MCF 10A (cell line): ENCODE measurements around the gene BACH2. TPM values are rescaled to one million over a fixed set of nuclear protein-coding genes. Genes with fewer than 3 reads are reported as not detected.

Experiments
- BruUV-seq: library from RNA; stranded (reverse); fragments of 400-500 nt; replicated peaks from 2 replicates; lab custom pipeline; 2021; lab: Mats Ljungman, UMichigan
- CTCF ChIA-PET: fragments of 300-600 bp; sonication (Branson Sonifier 250); formaldehyde crosslinking; extraction: SDS; loops from one replicate; lab custom pipeline; 2021; ENCODE audit warnings: antibody characterized with exemption, inconsistent platforms; lab: Yijun Ruan, JAX
- POLR2A ChIA-PET: fragments of 300-600, 350-650 bp; sonication (Branson Sonifier 250); formaldehyde crosslinking; extraction: SDS; loops from one replicate; lab custom pipeline; 2020; ENCODE audit warnings: antibody characterized with exemption, inconsistent platforms; lab: Yijun Ruan, JAX
- DNase-seq: peaks from one replicate; pipeline ENCODE4 v3.0.0-alpha.2; 2018; ENCODE audit not compliant: unreplicated experiment
- H3K27ac Mint-ChIP-seq: one replicate; pipeline ENCODE4 v1.8.0; 2022; ENCODE audit warnings: mild to moderate bottlenecking, low read depth, mixed read lengths; ENCODE audit not compliant: unreplicated experiment
- H3K27me3 Mint-ChIP-seq: one replicate; pipeline ENCODE4 v1.8.0; 2022; ENCODE audit warnings: mixed read lengths; ENCODE audit not compliant: insufficient read depth, unreplicated experiment
- H3K36me3 Mint-ChIP-seq: one replicate; pipeline ENCODE4 v1.8.0; 2022; ENCODE audit warnings: mild to moderate bottlenecking, moderate library complexity, mixed read lengths; ENCODE audit not compliant: insufficient read depth, unreplicated experiment
- H3K4me1 Mint-ChIP-seq: one replicate; pipeline ENCODE4 v1.8.0; 2022; ENCODE audit warnings: mixed read lengths; ENCODE audit not compliant: insufficient read depth, unreplicated experiment
- H3K4me3 Mint-ChIP-seq: one replicate; pipeline ENCODE4 v1.8.0; 2022; ENCODE audit warnings: mild to moderate bottlenecking, moderate library complexity, mixed read lengths; ENCODE audit not compliant: unreplicated experiment
- H3K9me3 Mint-ChIP-seq: one replicate; pipeline ENCODE4 v1.8.0; 2022; ENCODE audit warnings: mixed read lengths; ENCODE audit not compliant: unreplicated experiment
- intact Hi-C: fragments of 100-400 bp; cut with micrococcal nuclease; formaldehyde crosslinking; loops from 2 replicates; pipeline ENCODE4 v1.14.1; 2022
- total RNA-seq: library from RNA; stranded (reverse); gene quantifications from 2 replicates; pipeline ENCODE4 v1.2.3, GENCODE V29; 2022
- TF ChIP-seq, protein P1 (sequence below): fragments of 200-600 bp; IDR thresholded peaks from one replicate; pipeline ENCODE4 v1.8.0; 2022; ENCODE audit warnings: antibody characterized with exemption, mild to moderate bottlenecking; ENCODE audit not compliant: unreplicated experiment

Gene BACH2
- total RNA-seq, 1 experiment from 2014 or later, result 9.9 TPM

DNA sequence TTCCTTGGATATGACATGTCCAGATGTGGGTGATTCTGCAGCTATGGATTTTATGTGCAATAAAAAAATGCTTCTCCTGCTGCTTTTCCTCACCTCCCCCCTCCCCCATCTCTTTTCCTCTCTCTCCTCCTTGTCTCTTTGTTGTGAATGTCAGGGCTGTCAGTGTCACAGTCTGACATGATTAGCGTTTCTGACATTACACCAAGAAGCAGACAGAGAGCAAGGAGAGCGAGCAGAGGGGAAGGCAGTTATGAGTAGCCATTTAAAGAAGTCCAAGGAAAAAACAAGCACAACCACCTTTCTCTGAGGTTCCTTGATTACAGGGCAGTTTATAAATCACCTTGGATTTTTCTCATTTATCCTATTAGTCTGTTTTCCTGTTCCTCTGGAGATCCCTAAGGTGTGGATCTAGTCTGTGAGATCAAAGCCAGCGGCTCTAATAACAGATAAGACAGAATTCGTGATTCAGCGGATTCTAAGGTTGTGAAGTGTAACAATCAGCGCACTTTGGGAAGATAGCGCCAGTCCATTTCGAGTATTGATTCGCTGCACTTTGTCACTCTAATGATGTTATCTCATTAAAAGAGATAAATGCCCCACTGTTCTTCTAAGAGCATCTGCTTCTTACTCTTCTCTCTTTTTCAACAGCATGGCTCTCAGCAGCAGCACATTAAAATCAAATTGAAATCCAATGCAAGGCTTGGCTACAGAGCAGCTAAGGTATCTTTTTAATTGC is 101.4 kb downstream of the BACH2 start:
- POLR2A ChIA-PET, result interaction anchor here (1.6 to 1.8 kb wide), 2 partner anchors 9 to 23 kb away, joined by 6 to 12 read pairs; no protein-coding TSS in a partner anchor
- BruUV-seq, result no TSS peak
- CTCF ChIA-PET, result no interaction called here
- Mint-ChIP-seq H3K4me1 (peaks cover 15% of the 10 kb centered on the region), H3K27me3 (no peaks in the 10 kb centered on the region), H3K4me3 (no peak overlapping the region), H3K36me3 (no peaks in the 10 kb centered on the region), H3K27ac (no peak overlapping the region), H3K9me3 (no peaks in the 10 kb centered on the region)
- intact Hi-C loops, result no loop called here
- TF ChIP-seq, protein P1, sequence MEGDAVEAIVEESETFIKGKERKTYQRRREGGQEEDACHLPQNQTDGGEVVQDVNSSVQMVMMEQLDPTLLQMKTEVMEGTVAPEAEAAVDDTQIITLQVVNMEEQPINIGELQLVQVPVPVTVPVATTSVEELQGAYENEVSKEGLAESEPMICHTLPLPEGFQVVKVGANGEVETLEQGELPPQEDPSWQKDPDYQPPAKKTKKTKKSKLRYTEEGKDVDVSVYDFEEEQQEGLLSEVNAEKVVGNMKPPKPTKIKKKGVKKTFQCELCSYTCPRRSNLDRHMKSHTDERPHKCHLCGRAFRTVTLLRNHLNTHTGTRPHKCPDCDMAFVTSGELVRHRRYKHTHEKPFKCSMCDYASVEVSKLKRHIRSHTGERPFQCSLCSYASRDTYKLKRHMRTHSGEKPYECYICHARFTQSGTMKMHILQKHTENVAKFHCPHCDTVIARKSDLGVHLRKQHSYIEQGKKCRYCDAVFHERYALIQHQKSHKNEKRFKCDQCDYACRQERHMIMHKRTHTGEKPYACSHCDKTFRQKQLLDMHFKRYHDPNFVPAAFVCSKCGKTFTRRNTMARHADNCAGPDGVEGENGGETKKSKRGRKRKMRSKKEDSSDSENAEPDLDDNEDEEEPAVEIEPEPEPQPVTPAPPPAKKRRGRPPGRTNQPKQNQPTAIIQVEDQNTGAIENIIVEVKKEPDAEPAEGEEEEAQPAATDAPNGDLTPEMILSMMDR, result no peak
- no peak for DNase-seq

DNA sequence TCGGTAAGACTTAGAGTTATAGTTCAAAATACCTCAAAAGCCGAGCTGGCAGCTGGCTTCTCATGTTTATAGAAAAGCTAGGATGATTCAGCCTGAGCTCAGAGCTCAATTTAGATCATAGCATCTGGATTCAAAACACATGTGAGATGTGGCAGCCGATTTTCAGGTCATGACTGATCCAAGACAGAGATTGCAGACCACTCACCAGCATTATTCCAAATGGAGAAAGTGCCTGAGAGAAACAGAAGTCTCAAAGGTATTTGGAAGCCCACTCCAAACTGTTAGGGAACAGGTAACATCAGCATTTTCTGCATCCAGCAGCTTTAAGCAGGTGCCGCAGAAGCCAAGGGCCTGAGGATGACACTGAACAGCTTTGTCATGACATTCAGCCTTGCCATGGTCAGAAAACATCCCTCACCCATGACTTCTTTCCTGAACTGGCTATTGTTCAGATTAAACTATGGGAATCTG is 102.2 kb downstream of the BACH2 start:
- TF ChIP-seq, protein P1, result no peak
- H3K9me3 Mint-ChIP-seq, result no peaks in the 10 kb centered on the region
- H3K27me3 Mint-ChIP-seq, result no peaks in the 10 kb centered on the region
- peak; percentile 21 for DNase-seq
- ChIA-PET POLR2A (interaction anchor here (0.8 to 1.8 kb wide), 5 partner anchors 10 to 23 kb away, joined by 3 to 12 read pairs (median 4); no protein-coding TSS in a partner anchor), CTCF (no interaction called here)
- H3K36me3 Mint-ChIP-seq, result no peaks in the 10 kb centered on the region
- intact Hi-C loops, result loop anchor here (5.0 kb wide), 1 partner anchor 222 kb away; no protein-coding TSS in a partner anchor
- no TSS peak for BruUV-seq
- H3K4me1 Mint-ChIP-seq, result peaks cover 15% of the 10 kb centered on the region
- H3K4me3 Mint-ChIP-seq, result no peak overlapping the region
- no peak overlapping the region for H3K27ac Mint-ChIP-seq

DNA sequence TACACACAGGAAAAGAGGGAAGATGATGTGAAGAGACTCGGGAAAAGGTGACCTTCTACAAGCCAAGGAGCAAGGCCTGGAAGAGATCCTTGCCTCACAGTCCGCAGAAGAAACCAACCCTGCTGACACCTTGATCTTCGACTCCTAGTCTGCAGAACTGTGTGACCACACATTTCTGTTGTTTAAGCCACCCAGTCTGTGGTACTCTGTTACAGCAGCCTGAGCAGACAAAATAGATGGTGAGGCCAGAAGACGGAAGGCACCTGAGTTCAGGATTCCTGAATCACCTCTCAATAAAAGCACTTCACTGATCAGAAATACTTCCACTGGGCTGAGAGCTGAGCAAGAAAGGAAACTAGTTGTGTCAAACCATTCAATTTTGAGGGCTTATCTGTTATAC is 103.3 kb downstream of the BACH2 start:
- no peak overlapping the region for H3K27ac Mint-ChIP-seq
- H3K9me3 Mint-ChIP-seq, result no peaks in the 10 kb centered on the region
- no peaks in the 10 kb centered on the region for H3K27me3 Mint-ChIP-seq
- H3K4me3 Mint-ChIP-seq, result no peak overlapping the region
- POLR2A ChIA-PET, result interaction anchor here (1.4 to 1.8 kb wide), 4 partner anchors 9 to 25 kb away, joined by 3 to 12 read pairs (median 5); no protein-coding TSS in a partner anchor
- intact Hi-C loops, result loop anchor here (5.0 kb wide), 1 partner anchor 221 kb away; no protein-coding TSS in a partner anchor
- no TSS peak for BruUV-seq
- CTCF ChIA-PET, result no interaction called here
- H3K36me3 Mint-ChIP-seq, result no peaks in the 10 kb centered on the region
- no peak for DNase-seq
- TF ChIP-seq, protein P1, result no peak
- peaks cover 13% of the 10 kb centered on the region for H3K4me1 Mint-ChIP-seq

DNA sequence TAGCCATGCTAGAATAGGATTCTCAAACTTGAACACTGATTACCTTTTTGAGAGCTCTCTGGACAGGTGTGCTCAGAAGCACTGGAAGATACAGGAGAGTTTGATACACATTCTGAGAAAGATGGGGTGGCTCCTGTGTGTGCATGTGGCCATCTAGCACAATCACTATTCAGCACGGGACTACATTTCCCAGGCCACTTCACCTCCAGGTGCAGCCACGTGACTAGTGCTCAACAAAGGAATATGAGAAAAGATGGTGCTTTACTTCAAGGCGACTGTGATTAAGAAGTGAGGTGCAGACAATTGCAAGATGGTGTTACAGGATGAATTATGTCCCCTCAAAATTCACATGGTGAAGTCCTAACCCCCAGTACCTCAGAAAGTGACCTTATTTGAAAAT is 103.8 kb downstream of the BACH2 start:
- CTCF ChIA-PET, result no interaction called here
- no TSS peak for BruUV-seq
- intact Hi-C loops, result loop anchor here (5.0 kb wide), 1 partner anchor 221 kb away; no protein-coding TSS in a partner anchor
- no peaks in the 10 kb centered on the region for H3K36me3 Mint-ChIP-seq
- H3K9me3 Mint-ChIP-seq, result no peaks in the 10 kb centered on the region
- TF ChIP-seq, protein P1, result no peak
- POLR2A ChIA-PET, result interaction anchor here (1.3 kb wide), 1 partner anchor 26 kb away, joined by 3 read pairs; no protein-coding TSS in a partner anchor
- DNase-seq, result no peak
- H3K4me3 Mint-ChIP-seq, result no peak overlapping the region
- no peaks in the 10 kb centered on the region for H3K27me3 Mint-ChIP-seq
- H3K27ac Mint-ChIP-seq, result no peak overlapping the region
- H3K4me1 Mint-ChIP-seq, result peaks cover 9% of the 10 kb centered on the region
